GM12878 (cell line): ENCODE results near the gene TARS3. TPM values are rescaled to one million over a fixed set of nuclear protein-coding genes. Genes with fewer than 3 reads are reported as not detected.

Source experiments
- ATAC-seq: fragments of 200-7000 bp; cut with Tn5 transposase; 3 replicates; pipeline ENCODE4 v1.9.1; 2020; ENCODE audit warnings: mild to moderate bottlenecking, moderate library complexity
- BruUV-seq: library from RNA; stranded (reverse); fragments of 400-500 nt; replicated peaks from 2 replicates; lab custom pipeline; 2021; lab: Mats Ljungman, UMichigan
- CTCF ChIA-PET: fragments of 300-600 bp; sonication (Branson Sonifier 250); formaldehyde crosslinking; extraction: SDS; loops from one replicate; lab custom pipeline; 2021; ENCODE audit warnings: inconsistent platforms; lab: Yijun Ruan, JAX
- POLR2A ChIA-PET: fragments of 350-600 bp; formaldehyde crosslinking; extraction: SDS; loops from one replicate; lab custom pipeline; 2021; ENCODE audit warnings: inconsistent platforms; lab: Charles Lee
- RAD21 ChIA-PET: fragments of 300-600 bp; sonication (Branson Sonifier 250); formaldehyde crosslinking; loops from one replicate; lab custom pipeline; 2023; ENCODE audit warnings: antibody characterized with exemption; ENCODE audit not compliant: unreplicated experiment; lab: Charles Lee
- SMC1A ChIA-PET: fragments of 300-600 bp; sonication (Branson Sonifier 250); formaldehyde crosslinking; loops from one replicate; lab custom pipeline; 2023; ENCODE audit not compliant: unreplicated experiment, uncharacterized antibody; lab: Charles Lee
- DNase-seq: peaks from one replicate; pipeline ENCODE4 v3.0.0-alpha.2; 2011; ENCODE audit warnings: low read depth, low spot score
- FAIRE-seq: peaks from 3 replicates; lab custom pipeline; 2011; peaks lifted over from hg19 to GRCh38; lab: Jason Lieb, UNC
- H2AFZ ChIP-seq: 2 replicates; pipeline ENCODE4 v1.6.0; 2011; ENCODE audit warnings: low read depth, low read length, control low read depth; ENCODE audit not compliant: control insufficient read depth
- H3K27ac ChIP-seq: 2 replicates; pipeline ENCODE4 v1.5.1; 2011; ENCODE audit warnings: control low read depth; ENCODE audit not compliant: control insufficient read depth, insufficient read depth
- H3K27me3 ChIP-seq, 2 experiments: replicated peaks in 1 of 2; 2 replicates each; pipeline versions ENCODE4 v1.6.0 to v1.6.1; 2011; ENCODE audit warnings: low read length in 1 of 2; ENCODE audit not compliant: control insufficient read depth in 2 of 2, insufficient read depth in 2 of 2
- H3K36me3 ChIP-seq, 2 experiments: 2 replicates each; pipeline ENCODE4 v1.5.1; 2011; ENCODE audit warnings: low read length in 1 of 2; ENCODE audit not compliant: control insufficient read depth in 2 of 2, insufficient read depth in 2 of 2
- H3K4me1 ChIP-seq: 2 replicates; pipeline ENCODE4 v1.6.1; 2011; ENCODE audit warnings: mild to moderate bottlenecking, low read length, moderate library complexity, mixed read lengths; ENCODE audit not compliant: control insufficient read depth, insufficient read depth
- H3K4me2 ChIP-seq: 2 replicates; pipeline ENCODE4 v1.6.0; 2011; ENCODE audit warnings: control low read depth; ENCODE audit not compliant: control insufficient read depth, insufficient read depth
- H3K4me3 ChIP-seq: fragments of 200-600 bp; sonication (generic); 2 replicates; pipeline ENCODE4 v1.5.1; 2016
- H3K79me2 ChIP-seq: 2 replicates; pipeline ENCODE4 v1.6.0; 2011; ENCODE audit warnings: low read length; ENCODE audit not compliant: control insufficient read depth, insufficient read depth
- H3K9ac ChIP-seq: 2 replicates; pipeline ENCODE4 v1.8.0; 2011; ENCODE audit warnings: low read length, control low read depth, mixed read lengths; ENCODE audit not compliant: control insufficient read depth, insufficient read depth
- H3K9me3 ChIP-seq: replicated peaks from 3 replicates; pipeline ENCODE4 v1.5.1; 2011; ENCODE audit warnings: mild to moderate bottlenecking, low read length; ENCODE audit not compliant: control insufficient read depth, insufficient read depth
- H4K20me1 ChIP-seq: 2 replicates; pipeline ENCODE4 v1.6.0; 2011; ENCODE audit not compliant: control insufficient read depth, insufficient read depth
- CBX3 ChIP-seq: fragments of 200-600 bp; sonication (generic); IDR thresholded peaks from 2 replicates; pipeline ENCODE4 v1.6.1; 2016; ENCODE audit warnings: low read depth, borderline replicate concordance
- FOS ChIP-seq: IDR thresholded peaks from 3 replicates; pipeline ENCODE4 v1.6.1; 2011; ENCODE audit warnings: borderline replicate concordance; ENCODE audit not compliant: insufficient read length; ENCODE audit errors: extremely low read depth
- FOXM1 ChIP-seq: IDR thresholded peaks from 2 replicates; pipeline ENCODE4 v1.6.1; 2012; ENCODE audit warnings: low read depth, mild to moderate bottlenecking, inconsistent platforms, low read length, moderate library complexity
- GABPA ChIP-seq: IDR thresholded peaks from 2 replicates; pipeline ENCODE4 v1.6.1; 2014; ENCODE audit warnings: antibody characterized with exemption, low read depth, mild to moderate bottlenecking, inconsistent platforms
- IKZF2 ChIP-seq, 2 experiments: fragments of 450-650 bp; IDR thresholded peaks; 2 replicates each; pipeline ENCODE4 v1.6.1; 2017; ENCODE audit warnings: mild to moderate bottlenecking in 2 of 2, moderate library complexity in 2 of 2
- JUNB ChIP-seq: IDR thresholded peaks from 2 replicates; pipeline ENCODE4 v1.6.1; 2016; ENCODE audit warnings: antibody characterized with exemption, mild to moderate bottlenecking
- LARP7 ChIP-seq: fragments of 450-650 bp; IDR thresholded peaks from 2 replicates; pipeline ENCODE4 v1.6.1; 2017; ENCODE audit warnings: mild to moderate bottlenecking
- MEF2A ChIP-seq: IDR thresholded peaks from 2 replicates; pipeline ENCODE4 v1.6.1; 2011; ENCODE audit warnings: low read depth, mild to moderate bottlenecking, low read length, moderate library complexity; ENCODE audit not compliant: insufficient read depth
- NKRF ChIP-seq: fragments of 450-650 bp; conservative IDR thresholded peaks from 2 replicates; pipeline ENCODE4 v1.6.1; 2017; ENCODE audit warnings: mild to moderate bottlenecking, moderate library complexity
- RFX5 ChIP-seq: IDR thresholded peaks from 2 replicates; pipeline ENCODE4 v1.6.1; 2011; ENCODE audit warnings: low read depth, low read length, improper control_type of control experiment
- TCF12 ChIP-seq: IDR thresholded peaks from 2 replicates; pipeline ENCODE4 v1.6.1; 2011; ENCODE audit warnings: low read depth, mild to moderate bottlenecking, low read length
- ZBTB40 ChIP-seq: fragments of 450-650 bp; IDR thresholded peaks from 2 replicates; pipeline ENCODE4 v1.6.1; 2016; ENCODE audit warnings: mild to moderate bottlenecking, moderate library complexity, borderline replicate concordance
- ZNF274 ChIP-seq: IDR thresholded peaks from one replicate; pipeline ENCODE4 v1.8.0; 2011; ENCODE audit not compliant: insufficient read length, insufficient read depth
- WGBS: methylation state at CpG from one replicate; pipeline ENCODE4 v1.1.6; 2016; ENCODE audit warnings: low lambda C conversion rate; ENCODE audit not compliant: insufficient replicate concordance, insufficient coverage; ENCODE audit errors: missing lambda C conversion rate; 5-methylcytosine and 5-hydroxymethylcytosine counted together
- in situ Hi-C: fragments of 300-500 bp; cut with MboI; formaldehyde crosslinking; loops from 9 replicates; pipeline ENCODE4 v1.14.3; 2018; ENCODE audit warnings: mixed read lengths
- intact Hi-C: fragments of 100-400 bp; cut with micrococcal nuclease; formaldehyde crosslinking; loops from one replicate; pipeline ENCODE4 v1.14.2; 2022; ENCODE audit not compliant: unreplicated experiment
- polyA plus RNA-seq, 11 experiments: library from polyadenylated mRNA; depleted of rRNA in 4 of 11; unstranded in 6 of 11; stranded (reverse) in 5 of 11; fragments of >200 nt; fragmentation: Nextera tagmentation in 4 of 11; fragmentation: Illumina TruSeq in 1 of 11; extraction: Ambion mirVana in 4 of 11; extraction: Trizol in 1 of 11; gene quantifications; 1 replicate in 1 of 11; 2 replicates in 10 of 11; pipeline versions ENCODE4 v1.2.1 to v1.2.3, GENCODE V29; 2011 to 2016; ENCODE audit warnings: inconsistent platforms in 2 of 11, missing spikeins in 2 of 11, low read depth in 1 of 11
- total RNA-seq, 4 experiments: library from RNA; depleted of rRNA in 3 of 4; stranded (reverse); fragments of >200 nt in 3 of 4; fragmentation: Illumina TruSeq in 1 of 4; extraction: Trizol in 1 of 4; gene quantifications; 2 replicates each; pipeline versions ENCODE4 v1.2.1 to v1.2.3, GENCODE V29; 2013 to 2021

The TARS3 gene
- total and polyA plus RNA-seq, 10 of the 15 experiments (the other 5 are each of a cell fraction or from before 2014, with no cell fraction given), result 1.4 to 7.8 (median 5.3) TPM

DNA sequence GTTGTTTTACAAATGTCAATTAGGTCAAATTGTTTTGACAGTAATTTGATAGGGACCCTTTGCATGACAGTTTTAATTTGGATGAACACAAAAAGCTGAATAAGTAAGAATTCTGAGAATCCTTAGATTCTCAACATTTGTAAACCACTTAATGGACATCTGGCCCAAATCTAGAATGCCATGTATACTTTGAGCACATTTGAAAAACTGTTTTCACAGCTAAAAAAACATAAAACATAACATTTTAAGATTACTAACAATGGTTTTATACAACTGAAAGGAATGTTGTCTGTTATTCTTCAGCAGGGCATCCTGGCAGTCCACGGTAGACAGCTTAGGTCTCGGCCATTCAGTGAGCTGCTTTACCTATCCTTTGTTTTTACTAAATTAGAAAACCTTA is 37.6 kb downstream of the TARS3 start:
- H3K9ac ChIP-seq, result no peak overlapping the region
- CTCF ChIA-PET, result no interaction called here
- in situ Hi-C loops, result no loop called here
- no peak overlapping the region for H3K27ac ChIP-seq
- FAIRE-seq (no peak), DNase-seq (no peak), ATAC-seq (no peak)
- POLR2A ChIA-PET, result no interaction called here
- intact Hi-C loops, result no loop called here
- no peak overlapping the region for H2AFZ ChIP-seq
- no peaks in the 10 kb centered on the region for H3K36me3 ChIP-seq
- no peaks in the 10 kb centered on the region for H3K4me1 ChIP-seq
- 96% methylated on average over 2 of the region's 2 CpGs for WGBS
- H3K4me2 ChIP-seq, result no peak overlapping the region
- no peaks in the 10 kb centered on the region for H3K27me3 ChIP-seq
- RAD21 ChIA-PET, result no interaction called here
- H3K4me3 ChIP-seq, result no peak overlapping the region
- TF ChIP-seq JUNB, result no peak
- no peak for TF ChIP-seq IKZF2 (IDR thresholded peaks at IDR 0.05)
- TF ChIP-seq FOS, result no peak
- TF ChIP-seq MEF2A, result no peak
- no peak for TF ChIP-seq RFX5
- TF ChIP-seq GABPA, result no peak
- TF ChIP-seq FOXM1, result no peak
- no peak for TF ChIP-seq ZNF274
- TF ChIP-seq CBX3, result no peak
- no peak for TF ChIP-seq NKRF
- TF ChIP-seq ZBTB40, result no peak
- TF ChIP-seq TCF12, result no peak
- TF ChIP-seq LARP7, result no peak
- no peaks in the 10 kb centered on the region for H3K9me3 ChIP-seq
- BruUV-seq, result no TSS peak
- H3K79me2 ChIP-seq, result no peaks in the 10 kb centered on the region
- SMC1A ChIA-PET, result no interaction called here
- H4K20me1 ChIP-seq, result no peaks in the 10 kb centered on the region
